AG20443 (cell line): Measurements from ENCODE around the gene HAGHL.
"Not testable (repeated sequence)": the region's sequence is repeated elsewhere in the genome, so short reads cannot be mapped to it uniquely, and the experiment has no call there.

ENCODE experiments used
- DNase-seq: peaks from one replicate; pipeline ENCODE4 v3.0.0; 2012; ENCODE audit warnings: low spot score, mixed read lengths

HAGHL gene

GRCh38 chr16:774086-775001 lies 47.4 kb downstream of the HAGHL start:
- no peak for DNase-seq

- DNase-seq: no peak
These were observed 48.4 kb downstream of the HAGHL start for GRCh38 chr16:775236-775796.

- DNase-seq: not testable (repeated sequence)
These were observed 49.4 kb downstream of the HAGHL start for GRCh38 chr16:776298-776697.

GRCh38 chr16:776824-777223 lies 49.9 kb downstream of the HAGHL start:
- no peak for DNase-seq

GRCh38 chr16:777826-778225 lies 50.9 kb downstream of the HAGHL start:
- DNase-seq: no peak

- DNase-seq: no peak
These were observed 51.5 kb downstream of the HAGHL start for GRCh38 chr16:778447-778846.

- DNase-seq: no peak
These were observed 52.1 kb downstream of the HAGHL start for GRCh38 chr16:778909-779527.
